ENCODE data around the gene ZNF532. TPM values are rescaled to one million over a fixed set of nuclear protein-coding genes. Genes with fewer than 3 reads are reported as not detected.
A peak's percentile ranks its signal among the peaks of the same experiment; 100 is the strongest.

The ZNF532 gene
- total RNA-seq, 1 experiment from 2014 or later = 258 TPM

DNA sequence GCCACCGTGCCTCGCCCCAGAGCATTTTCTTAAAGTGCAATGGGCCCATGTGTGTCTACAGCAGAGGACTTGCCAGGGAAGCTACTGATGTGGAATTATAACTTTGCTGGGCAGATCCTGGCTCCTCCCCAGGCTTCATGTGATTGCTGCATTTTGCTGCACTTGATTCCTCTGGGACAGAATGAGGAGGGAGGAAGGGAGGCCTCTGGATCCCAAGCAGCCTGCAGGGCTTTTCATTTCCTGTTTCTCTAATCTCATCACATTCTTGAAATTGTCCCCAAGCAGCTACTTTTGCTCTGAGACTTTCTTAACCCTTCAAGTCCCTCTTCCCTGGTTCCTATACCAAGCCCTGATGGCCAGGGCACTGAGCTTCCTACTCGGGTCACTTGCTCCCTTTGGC lies 140.6 kb downstream of the ZNF532 start:
- peak; percentile 71 for DNase-seq
- H3K18ac ChIP-seq (ENCODE audit: insufficient read length, low read depth, low read length) = no peak overlapping the region
- H3K9me3 Mint-ChIP-seq = peaks cover 4 to 8% of the 10 kb centered on the region in 2 experiments; a peak in 2 of 5 replicates
- H3K4me2 ChIP-seq (ENCODE audit: insufficient read depth, insufficient read length, low read length) = no peak overlapping the region
- H3K23me2 ChIP-seq (ENCODE audit: insufficient read length, low read depth, low read length, poor library complexity, severe bottlenecking) = no peaks in the 10 kb centered on the region
- H3K56ac ChIP-seq (ENCODE audit: insufficient read length, low read depth, low read length) = no peak overlapping the region
- H2AFZ ChIP-seq (ENCODE audit: low read length) = no peak overlapping the region
- H3K9me3 ChIP-seq (ENCODE audit: control insufficient read depth, low read depth, low read length) = no peaks in the 10 kb centered on the region
- no peaks in the 10 kb centered on the region for H3K79me2 ChIP-seq (ENCODE audit: insufficient read depth, low read length)
- peaks cover 5% of the 10 kb centered on the region; the same call in 1 of the 2 replicates for H3K4me1 ChIP-seq (ENCODE audit: insufficient read depth, low read length)
- no peak overlapping the region for H2AK5ac ChIP-seq (ENCODE audit: insufficient read length, low read length)
- H2BK120ac ChIP-seq (ENCODE audit: low read depth, low read length, poor library complexity, severe bottlenecking) = no peak overlapping the region
- no peak overlapping the region for H3K27ac ChIP-seq (ENCODE audit: insufficient read length, low read depth, low read length)
- H3K14ac ChIP-seq (ENCODE audit: insufficient read depth, low read length) = no peak overlapping the region
- H3K79me1 ChIP-seq (ENCODE audit: insufficient read depth, low read depth, low read length, poor library complexity, severe bottlenecking) = no peaks in the 10 kb centered on the region
- H3K27ac Mint-ChIP-seq = peak overlapping the region; percentile 24 to 98 (median 52); a peak in 4 of 7 replicates
- no peak overlapping the region for H4K5ac ChIP-seq (ENCODE audit: insufficient read length, low read depth, low read length)
- H3K27me3 ChIP-seq (ENCODE audit: insufficient read depth, low read length) = no peaks in the 10 kb centered on the region
- no peak overlapping the region for H4K8ac ChIP-seq (replicated peaks; ENCODE audit: insufficient read length, low read depth, low read length)
- no peak overlapping the region for H3K4ac ChIP-seq (ENCODE audit: low read depth, low read length)
- H3K23ac ChIP-seq (ENCODE audit: insufficient read length, low read depth, low read length) = no peak overlapping the region
- H2BK12ac ChIP-seq (ENCODE audit: insufficient read length, low read depth, low read length) = no peak overlapping the region
- no peak overlapping the region for H2BK20ac ChIP-seq (ENCODE audit: low read depth, low read length, poor library complexity, severe bottlenecking)
- H3K36me3 Mint-ChIP-seq (ENCODE audit: insufficient read depth in 1 of 3, low read depth in 3 of 3) = peaks cover 0 to 5% (median 4%) of the 10 kb centered on the region in 3 experiments; a peak in 2 of 7 replicates
- no peaks in the 10 kb centered on the region for H4K20me1 ChIP-seq (ENCODE audit: control insufficient read depth, insufficient read depth, insufficient read length)
- H2BK5ac ChIP-seq (ENCODE audit: insufficient read length, low read length) = no peak overlapping the region
- H4K91ac ChIP-seq (ENCODE audit: insufficient read length, low read depth, low read length) = no peak overlapping the region
- no peak overlapping the region for H3T11ph ChIP-seq (ENCODE audit: low read length)
- no peaks in the 10 kb centered on the region for H3K27me3 Mint-ChIP-seq (ENCODE audit: low read depth)
- peaks cover 30 to 32% of the 10 kb centered on the region in 2 experiments for H3K4me1 Mint-ChIP-seq
- WGBS (ENCODE audit: extremely low coverage, insufficient read length, low lambda C conversion rate) = no CpG with 5 or more reads among the region's 3 CpGs
- H3K4me3 Mint-ChIP-seq = no peak overlapping the region
- no peak overlapping the region for H3K9ac ChIP-seq (ENCODE audit: extremely low read depth, insufficient read length, low read length)
- H2BK15ac ChIP-seq (ENCODE audit: low read depth, low read length) = no peak overlapping the region
- TF ChIP-seq CTCF (conservative IDR thresholded peaks at IDR 0.05) = no peak

All from H9 (cell line).